Measurements from ENCODE around the gene C1QB. TPM values are rescaled to one million over a fixed set of nuclear protein-coding genes. Genes with fewer than 3 reads are reported as not detected.

C1QB gene
- total RNA-seq, 2 experiments from 2014 or later = not detected

- Histone ChIP-seq H3K4me2 (ENCODE audit: low read length) (no peak overlapping the region), H3K4me3 (ENCODE audit: low read depth, low read length, poor library complexity, severe bottlenecking) (no peak overlapping the region), H3K27ac (ENCODE audit: low read depth, low read length, poor library complexity, severe bottlenecking) (no peak overlapping the region), H3K9me3 (ENCODE audit: low read length) (no peaks in the 10 kb centered on the region), H3K4me1 (ENCODE audit: insufficient read depth, low read length, poor library complexity, severe bottlenecking) (no peaks in the 10 kb centered on the region), H3K79me2 (ENCODE audit: insufficient read depth, low read depth, low read length) (no peaks in the 10 kb centered on the region), H4K20me1 (ENCODE audit: insufficient read depth, low read length) (no peaks in the 10 kb centered on the region), H3K9me2 (ENCODE audit: insufficient read depth, low read length) (no peaks in the 10 kb centered on the region), H2AFZ (ENCODE audit: low read length) (no peak overlapping the region), H3K36me3 (ENCODE audit: insufficient read depth, low read length) (no peaks in the 10 kb centered on the region)
- DNase-seq (ENCODE audit: low spot score) = no peak
- TF ChIP-seq EZH2phosphoT487 (IDR thresholded peaks at IDR 0.05; ENCODE audit: borderline replicate concordance, low read depth, low read length) = no peak
- TF ChIP-seq, protein P1, sequence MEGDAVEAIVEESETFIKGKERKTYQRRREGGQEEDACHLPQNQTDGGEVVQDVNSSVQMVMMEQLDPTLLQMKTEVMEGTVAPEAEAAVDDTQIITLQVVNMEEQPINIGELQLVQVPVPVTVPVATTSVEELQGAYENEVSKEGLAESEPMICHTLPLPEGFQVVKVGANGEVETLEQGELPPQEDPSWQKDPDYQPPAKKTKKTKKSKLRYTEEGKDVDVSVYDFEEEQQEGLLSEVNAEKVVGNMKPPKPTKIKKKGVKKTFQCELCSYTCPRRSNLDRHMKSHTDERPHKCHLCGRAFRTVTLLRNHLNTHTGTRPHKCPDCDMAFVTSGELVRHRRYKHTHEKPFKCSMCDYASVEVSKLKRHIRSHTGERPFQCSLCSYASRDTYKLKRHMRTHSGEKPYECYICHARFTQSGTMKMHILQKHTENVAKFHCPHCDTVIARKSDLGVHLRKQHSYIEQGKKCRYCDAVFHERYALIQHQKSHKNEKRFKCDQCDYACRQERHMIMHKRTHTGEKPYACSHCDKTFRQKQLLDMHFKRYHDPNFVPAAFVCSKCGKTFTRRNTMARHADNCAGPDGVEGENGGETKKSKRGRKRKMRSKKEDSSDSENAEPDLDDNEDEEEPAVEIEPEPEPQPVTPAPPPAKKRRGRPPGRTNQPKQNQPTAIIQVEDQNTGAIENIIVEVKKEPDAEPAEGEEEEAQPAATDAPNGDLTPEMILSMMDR (conservative IDR thresholded peaks at IDR 0.05; ENCODE audit: low read length) = no peak
- no TSS peak for BruUV-seq (replicated peaks)
- ChIA-PET POLR2A (no interaction called here), CTCF (ENCODE audit: unreplicated experiment) (no interaction called here)
- intact Hi-C loops (cut with micrococcal nuclease; ENCODE audit: unreplicated experiment) = no loop called here
Measured at GRCh38 chr1:22625262-22625925, 27.6 kb upstream of the C1QB start.

GRCh38 chr1:22626237-22627157, 26.5 kb upstream of the C1QB start:
- TF ChIP-seq EZH2phosphoT487 (IDR thresholded peaks at IDR 0.05; ENCODE audit: borderline replicate concordance, low read depth, low read length) = no peak
- TF ChIP-seq, protein P1 (conservative IDR thresholded peaks at IDR 0.05; ENCODE audit: low read length) = no peak
- DNase-seq (ENCODE audit: low spot score) = no peak
- no peak overlapping the region for H3K27ac ChIP-seq (ENCODE audit: low read depth, low read length, poor library complexity, severe bottlenecking)
- no peaks in the 10 kb centered on the region for H4K20me1 ChIP-seq (ENCODE audit: insufficient read depth, low read length)
- no peaks in the 10 kb centered on the region for H3K36me3 ChIP-seq (ENCODE audit: insufficient read depth, low read length)
- ChIA-PET POLR2A (no interaction called here), CTCF (ENCODE audit: unreplicated experiment) (no interaction called here)
- no peaks in the 10 kb centered on the region for H3K9me2 ChIP-seq (ENCODE audit: insufficient read depth, low read length)
- no peak overlapping the region for H3K4me3 ChIP-seq (ENCODE audit: low read depth, low read length, poor library complexity, severe bottlenecking)
- no peaks in the 10 kb centered on the region for H3K4me1 ChIP-seq (ENCODE audit: insufficient read depth, low read length, poor library complexity, severe bottlenecking)
- intact Hi-C loops (cut with micrococcal nuclease; ENCODE audit: unreplicated experiment) = no loop called here
- H3K9me3 ChIP-seq (ENCODE audit: low read length) = no peaks in the 10 kb centered on the region
- no peaks in the 10 kb centered on the region for H3K79me2 ChIP-seq (ENCODE audit: insufficient read depth, low read depth, low read length)
- no peak overlapping the region for H3K4me2 ChIP-seq (ENCODE audit: low read length)
- BruUV-seq (replicated peaks) = no TSS peak
- no peak overlapping the region for H2AFZ ChIP-seq (ENCODE audit: low read length)

DNA sequence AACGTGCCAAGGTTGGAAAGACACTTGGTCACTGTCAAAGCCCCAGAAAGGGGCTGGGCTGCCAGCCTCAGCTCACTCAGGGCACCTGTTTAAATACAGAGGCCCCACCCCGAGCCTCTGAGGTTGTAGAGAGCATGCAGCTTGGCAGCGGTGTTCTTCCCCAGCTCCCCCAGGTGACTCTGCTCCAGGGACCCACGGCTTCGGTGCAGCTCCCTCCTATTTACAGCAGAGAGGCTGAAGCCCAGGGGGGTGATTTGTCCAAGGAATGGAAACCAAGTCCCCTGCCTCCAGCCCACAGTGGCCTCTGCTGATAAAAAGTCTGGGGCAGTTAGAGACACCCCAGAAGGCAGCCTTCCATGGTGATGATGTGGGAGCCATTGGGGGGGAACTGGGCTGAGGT, 25.7 kb upstream of the C1QB start:
- POLR2A ChIA-PET = no interaction called here
- BruUV-seq (replicated peaks) = no TSS peak
- H3K4me1 ChIP-seq (ENCODE audit: insufficient read depth, low read length, poor library complexity, severe bottlenecking) = no peaks in the 10 kb centered on the region
- H3K27ac ChIP-seq (ENCODE audit: low read depth, low read length, poor library complexity, severe bottlenecking) = no peak overlapping the region
- H4K20me1 ChIP-seq (ENCODE audit: insufficient read depth, low read length) = no peaks in the 10 kb centered on the region
- no peak overlapping the region for H3K4me2 ChIP-seq (ENCODE audit: low read length)
- no peak overlapping the region for H2AFZ ChIP-seq (ENCODE audit: low read length)
- no peak for TF ChIP-seq EZH2phosphoT487 (IDR thresholded peaks at IDR 0.05; ENCODE audit: borderline replicate concordance, low read depth, low read length)
- TF ChIP-seq, protein P1 (conservative IDR thresholded peaks at IDR 0.05; ENCODE audit: low read length) = no peak
- H3K36me3 ChIP-seq (ENCODE audit: insufficient read depth, low read length) = no peaks in the 10 kb centered on the region
- H3K9me3 ChIP-seq (ENCODE audit: low read length) = no peaks in the 10 kb centered on the region
- DNase-seq (ENCODE audit: low spot score) = no peak
- H3K9me2 ChIP-seq (ENCODE audit: insufficient read depth, low read length) = no peaks in the 10 kb centered on the region
- no peaks in the 10 kb centered on the region for H3K79me2 ChIP-seq (ENCODE audit: insufficient read depth, low read depth, low read length)
- CTCF ChIA-PET (ENCODE audit: unreplicated experiment) = no interaction called here
- intact Hi-C loops (cut with micrococcal nuclease; ENCODE audit: unreplicated experiment) = no loop called here
- no peak overlapping the region for H3K4me3 ChIP-seq (ENCODE audit: low read depth, low read length, poor library complexity, severe bottlenecking)

Data from OCI-LY7 (cell line).